ENCODE measurements around the gene SEC11A.

The SEC11A gene

DNA sequence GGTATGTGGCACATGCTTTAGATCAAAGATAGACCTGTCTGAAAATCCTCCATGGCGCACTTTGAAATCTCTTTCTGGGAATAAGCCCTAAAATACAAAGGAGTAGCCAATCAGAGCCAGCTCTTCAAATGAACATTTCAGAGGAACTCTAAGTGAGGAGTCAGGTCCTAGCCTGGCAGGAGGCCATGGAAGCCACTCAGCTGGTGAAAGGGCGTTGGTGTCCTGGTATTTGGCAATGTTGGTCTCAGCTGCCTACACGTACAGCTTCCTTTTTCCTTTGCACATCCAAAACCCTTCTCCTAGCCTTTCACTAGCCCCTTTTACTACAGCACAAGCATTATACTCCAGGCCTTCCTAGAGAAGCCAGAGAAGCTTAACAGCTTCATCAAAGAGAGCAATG lies 67.4 kb downstream of the SEC11A start:
- WGBS (ENCODE audit: extremely low coverage, insufficient coverage, insufficient read length), result no CpG with 5 or more reads among the region's 3 CpGs
- H3K9me3 ChIP-seq (ENCODE audit: insufficient read depth, low read depth, low read length), result no peaks in the 10 kb centered on the region
- H3K4me1 ChIP-seq (ENCODE audit: control insufficient read depth in 1 of 2, insufficient read depth in 2 of 2, low read length in 2 of 2), result peaks cover 2 to 3% of the 10 kb centered on the region in 2 experiments
- H3K9ac ChIP-seq (ENCODE audit: low read length), result no peak overlapping the region
- H2BK12ac ChIP-seq (ENCODE audit: low read length), result no peak overlapping the region
- H2AFZ ChIP-seq (ENCODE audit: insufficient read depth, low read length, poor library complexity), result no peak overlapping the region
- no peak overlapping the region for H3K4me3 ChIP-seq (ENCODE audit: low read depth, low read length)
- peaks cover under 1% of the 10 kb centered on the region for H3K79me2 ChIP-seq (ENCODE audit: control insufficient read depth, insufficient read depth, low read length, poor library complexity)
- H3K79me1 ChIP-seq (ENCODE audit: low read length), result no peaks in the 10 kb centered on the region
- DNase-seq, result no peak
- H3K14ac ChIP-seq (ENCODE audit: low read length), result no peak overlapping the region
- H3K4me2 ChIP-seq (ENCODE audit: low read length), result no peak overlapping the region
- H4K8ac ChIP-seq (ENCODE audit: low read depth, low read length), result no peak overlapping the region
- no peak overlapping the region for H2AK5ac ChIP-seq (ENCODE audit: low read length)
- H3K27me3 ChIP-seq (ENCODE audit: insufficient read depth, low read length), result no peaks in the 10 kb centered on the region
- no peak overlapping the region for H2BK120ac ChIP-seq (ENCODE audit: insufficient read depth, low read length, poor library complexity)
- H3K4ac ChIP-seq (ENCODE audit: low read depth, low read length), result no peak overlapping the region
- H3K18ac ChIP-seq (ENCODE audit: low read length), result no peak overlapping the region
- no peak overlapping the region for H4K12ac ChIP-seq (ENCODE audit: low read depth, low read length)
- H3K23ac ChIP-seq (ENCODE audit: low read length), result no peak overlapping the region
- H4K91ac ChIP-seq (ENCODE audit: low read depth, low read length), result no peak overlapping the region
- H2BK5ac ChIP-seq (ENCODE audit: low read depth, low read length, poor library complexity), result no peak overlapping the region
- no peak overlapping the region for H3K27ac ChIP-seq (ENCODE audit: low read depth, low read length)
- peaks cover 46 to 58% of the 10 kb centered on the region in 2 experiments for H3K36me3 ChIP-seq (ENCODE audit: control insufficient read depth in 1 of 2, insufficient read depth in 2 of 2, low read length in 2 of 2)

DNA sequence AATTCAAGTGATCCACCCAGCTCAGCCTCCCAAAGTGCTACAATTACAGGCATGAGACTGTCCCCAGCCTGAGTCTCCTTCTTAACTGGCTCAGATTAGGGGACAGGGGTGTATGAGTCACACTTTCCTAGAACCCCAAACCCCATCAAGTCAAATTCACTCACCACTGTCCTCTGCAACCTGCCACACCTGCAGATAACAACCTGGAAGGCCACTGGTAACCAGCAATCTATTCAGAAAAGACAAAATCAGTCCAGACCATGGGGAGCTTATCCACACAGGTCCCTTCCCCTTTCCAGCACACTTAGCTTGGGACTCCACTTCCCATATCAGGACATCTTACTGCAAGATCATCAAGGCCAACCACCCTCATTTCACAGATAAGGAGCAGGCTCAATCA lies 68.2 kb downstream of the SEC11A start:
- Histone ChIP-seq H2BK5ac (ENCODE audit: low read depth, low read length, poor library complexity) (no peak overlapping the region), H3K18ac (ENCODE audit: low read length) (no peak overlapping the region), H3K23ac (ENCODE audit: low read length) (no peak overlapping the region), H2AFZ (ENCODE audit: insufficient read depth, low read length, poor library complexity) (no peak overlapping the region), H3K9ac (ENCODE audit: low read length) (no peak overlapping the region), H3K36me3 (ENCODE audit: control insufficient read depth in 1 of 2, insufficient read depth in 2 of 2, low read length in 2 of 2) (peaks cover 47 to 63% of the 10 kb centered on the region in 2 experiments), H2BK12ac (ENCODE audit: low read length) (no peak overlapping the region), H3K4me3 (ENCODE audit: low read depth, low read length) (no peak overlapping the region), H4K8ac (ENCODE audit: low read depth, low read length) (no peak overlapping the region), H3K4me1 (ENCODE audit: control insufficient read depth in 1 of 2, insufficient read depth in 2 of 2, low read length in 2 of 2) (no peaks in the 10 kb centered on the region), H3K9me3 (ENCODE audit: insufficient read depth, low read depth, low read length) (no peaks in the 10 kb centered on the region), H3K27me3 (ENCODE audit: insufficient read depth, low read length) (no peaks in the 10 kb centered on the region), H2BK120ac (ENCODE audit: insufficient read depth, low read length, poor library complexity) (no peak overlapping the region), H3K4me2 (ENCODE audit: low read length) (no peak overlapping the region), H3K79me2 (ENCODE audit: control insufficient read depth, insufficient read depth, low read length, poor library complexity) (no peaks in the 10 kb centered on the region), H4K91ac (ENCODE audit: low read depth, low read length) (no peak overlapping the region), H3K79me1 (ENCODE audit: low read length) (no peaks in the 10 kb centered on the region), H2AK5ac (ENCODE audit: low read length) (no peak overlapping the region), H3K14ac (ENCODE audit: low read length) (no peak overlapping the region), H3K27ac (ENCODE audit: low read depth, low read length) (no peak overlapping the region), H4K12ac (ENCODE audit: low read depth, low read length) (no peak overlapping the region), H3K4ac (ENCODE audit: low read depth, low read length) (no peak overlapping the region)
- DNase-seq, result no peak

DNA sequence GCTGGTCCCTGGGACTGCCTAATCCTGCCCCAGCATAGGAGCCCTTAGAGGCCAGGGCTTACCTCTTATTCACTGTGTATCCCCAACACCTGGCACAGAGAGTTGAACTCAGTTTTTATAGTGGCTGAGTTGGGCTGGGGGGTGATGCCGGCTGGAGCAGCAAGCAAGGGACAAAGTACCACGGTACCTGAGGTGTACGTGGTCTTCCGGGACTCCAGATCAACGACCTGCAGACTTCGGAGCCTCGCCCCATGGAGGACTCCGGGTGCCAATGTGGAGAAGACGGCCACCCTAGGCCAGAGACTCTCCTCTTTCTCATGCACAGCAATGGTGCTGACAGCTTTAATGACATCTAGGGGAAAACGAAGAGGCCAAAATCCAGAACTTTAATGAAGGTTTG lies 69.9 kb downstream of the SEC11A start:
- Histone ChIP-seq H3K4me1 (ENCODE audit: control insufficient read depth in 1 of 2, insufficient read depth in 2 of 2, low read length in 2 of 2) (no peaks in the 10 kb centered on the region), H4K8ac (ENCODE audit: low read depth, low read length) (no peak overlapping the region), H3K14ac (ENCODE audit: low read length) (no peak overlapping the region), H3K27ac (ENCODE audit: low read depth, low read length) (no peak overlapping the region), H3K4ac (ENCODE audit: low read depth, low read length) (no peak overlapping the region), H3K79me2 (ENCODE audit: control insufficient read depth, insufficient read depth, low read length, poor library complexity) (no peaks in the 10 kb centered on the region), H3K27me3 (ENCODE audit: insufficient read depth, low read length) (no peaks in the 10 kb centered on the region), H3K36me3 (ENCODE audit: control insufficient read depth in 1 of 2, insufficient read depth in 2 of 2, low read length in 2 of 2) (peaks cover 59 to 69% of the 10 kb centered on the region in 2 experiments), H3K23ac (ENCODE audit: low read length) (no peak overlapping the region), H3K79me1 (ENCODE audit: low read length) (no peaks in the 10 kb centered on the region), H2AK5ac (ENCODE audit: low read length) (no peak overlapping the region), H3K4me3 (ENCODE audit: low read depth, low read length) (no peak overlapping the region), H3K9ac (ENCODE audit: low read length) (no peak overlapping the region), H2BK5ac (ENCODE audit: low read depth, low read length, poor library complexity) (no peak overlapping the region), H2BK12ac (ENCODE audit: low read length) (no peak overlapping the region), H4K91ac (ENCODE audit: low read depth, low read length) (no peak overlapping the region), H2AFZ (ENCODE audit: insufficient read depth, low read length, poor library complexity) (no peak overlapping the region), H4K12ac (ENCODE audit: low read depth, low read length) (no peak overlapping the region), H3K4me2 (ENCODE audit: low read length) (no peak overlapping the region), H3K9me3 (ENCODE audit: insufficient read depth, low read depth, low read length) (no peaks in the 10 kb centered on the region), H3K18ac (ENCODE audit: low read length) (no peak overlapping the region), H2BK120ac (ENCODE audit: insufficient read depth, low read length, poor library complexity) (no peak overlapping the region)
- no CpG with 5 or more reads among the region's 10 CpGs for WGBS (ENCODE audit: extremely low coverage, insufficient coverage, insufficient read length)
- no peak for DNase-seq

DNA sequence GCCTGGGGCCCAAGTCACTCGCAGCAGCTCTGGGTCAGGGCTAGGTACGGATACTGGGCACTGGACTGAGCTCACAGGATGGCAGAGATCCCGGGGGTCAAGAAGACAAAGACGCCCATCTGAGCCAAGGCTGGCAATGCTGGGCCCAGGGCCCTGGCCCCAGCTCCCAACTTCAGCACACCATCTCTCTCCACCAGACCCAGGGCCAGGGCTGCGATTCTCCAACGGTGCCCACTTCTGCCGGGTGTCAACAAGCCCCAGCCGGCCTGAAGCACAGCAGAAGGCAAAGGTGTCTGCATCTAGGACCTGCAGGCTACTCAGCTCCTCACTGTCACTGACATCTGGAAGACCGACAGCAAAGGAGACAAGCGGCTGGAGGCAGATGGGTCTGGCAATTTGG lies 70.4 kb downstream of the SEC11A start:
- H2BK5ac ChIP-seq (ENCODE audit: low read depth, low read length, poor library complexity), result no peak overlapping the region
- no peak overlapping the region for H3K14ac ChIP-seq (ENCODE audit: low read length)
- no peaks in the 10 kb centered on the region for H3K79me1 ChIP-seq (ENCODE audit: low read length)
- H2BK12ac ChIP-seq (ENCODE audit: low read length), result no peak overlapping the region
- no peaks in the 10 kb centered on the region for H3K9me3 ChIP-seq (ENCODE audit: insufficient read depth, low read depth, low read length)
- H2BK120ac ChIP-seq (ENCODE audit: insufficient read depth, low read length, poor library complexity), result no peak overlapping the region
- H3K23ac ChIP-seq (ENCODE audit: low read length), result no peak overlapping the region
- no peak overlapping the region for H4K91ac ChIP-seq (ENCODE audit: low read depth, low read length)
- H2AK5ac ChIP-seq (ENCODE audit: low read length), result no peak overlapping the region
- H4K8ac ChIP-seq (ENCODE audit: low read depth, low read length), result no peak overlapping the region
- H3K18ac ChIP-seq (ENCODE audit: low read length), result no peak overlapping the region
- no peak overlapping the region for H2AFZ ChIP-seq (ENCODE audit: insufficient read depth, low read length, poor library complexity)
- H3K27ac ChIP-seq (ENCODE audit: low read depth, low read length), result no peak overlapping the region
- no peaks in the 10 kb centered on the region for H3K4me1 ChIP-seq (ENCODE audit: control insufficient read depth in 1 of 2, insufficient read depth in 2 of 2, low read length in 2 of 2)
- H3K4me3 ChIP-seq (ENCODE audit: low read depth, low read length), result no peak overlapping the region
- H3K79me2 ChIP-seq (ENCODE audit: control insufficient read depth, insufficient read depth, low read length, poor library complexity), result no peaks in the 10 kb centered on the region
- peaks cover 56 to 70% of the 10 kb centered on the region in 2 experiments for H3K36me3 ChIP-seq (ENCODE audit: control insufficient read depth in 1 of 2, insufficient read depth in 2 of 2, low read length in 2 of 2)
- no CpG with 5 or more reads among the region's 10 CpGs for WGBS (ENCODE audit: extremely low coverage, insufficient coverage, insufficient read length)
- no peaks in the 10 kb centered on the region for H3K27me3 ChIP-seq (ENCODE audit: insufficient read depth, low read length)
- H3K9ac ChIP-seq (ENCODE audit: low read length), result no peak overlapping the region
- no peak overlapping the region for H4K12ac ChIP-seq (ENCODE audit: low read depth, low read length)
- no peak overlapping the region for H3K4me2 ChIP-seq (ENCODE audit: low read length)
- no peak for DNase-seq
- H3K4ac ChIP-seq (ENCODE audit: low read depth, low read length), result no peak overlapping the region
